Osteoblast (primary cell): ENCODE measurements around the gene BAG3. TPM values are rescaled to one million over a fixed set of nuclear protein-coding genes. Genes with fewer than 3 reads are reported as not detected.

Experiments used
- DNase-seq: peaks from one replicate; pipeline ENCODE4 v3.0.0; 2011; ENCODE audit warnings: low spot score, mixed read lengths; ENCODE audit not compliant: insufficient read length; ENCODE audit errors: missing footprints
- H2AFZ ChIP-seq: 2 replicates; pipeline ENCODE4 v1.6.0; 2011; ENCODE audit warnings: mild to moderate bottlenecking, low read length
- H3K27ac ChIP-seq: 2 replicates; pipeline ENCODE4 v1.5.1; 2011; ENCODE audit warnings: mild to moderate bottlenecking, low read depth, low read length, moderate library complexity
- H3K27me3 ChIP-seq: 2 replicates; pipeline ENCODE4 v1.6.0; 2012; ENCODE audit warnings: mild to moderate bottlenecking, control low read depth, inconsistent platforms, low read length, moderate library complexity; ENCODE audit not compliant: insufficient read depth
- H3K36me3 ChIP-seq: 2 replicates; pipeline ENCODE4 v1.5.1; 2011; ENCODE audit warnings: mild to moderate bottlenecking, low read length, control low read depth, moderate library complexity; ENCODE audit not compliant: insufficient read depth
- H3K4me1 ChIP-seq: 2 replicates; pipeline ENCODE4 v1.5.1; 2011; ENCODE audit warnings: mild to moderate bottlenecking, low read length, control low read depth, moderate library complexity; ENCODE audit not compliant: insufficient read depth
- H3K4me2 ChIP-seq: 2 replicates; pipeline ENCODE4 v1.6.0; 2011; ENCODE audit warnings: mild to moderate bottlenecking, low read length; ENCODE audit not compliant: insufficient read depth
- H3K4me3 ChIP-seq: fragments of 200-600 bp; sonication (generic); 3 replicates; pipeline ENCODE4 v1.5.1; 2012; ENCODE audit warnings: mild to moderate bottlenecking, low read length, inconsistent platforms; ENCODE audit not compliant: insufficient read depth
- H3K79me2 ChIP-seq: 2 replicates; pipeline ENCODE4 v1.6.0; 2012; ENCODE audit warnings: mild to moderate bottlenecking, low read length, control low read depth, inconsistent platforms; ENCODE audit not compliant: insufficient read depth
- H3K9me3 ChIP-seq: 2 replicates; pipeline ENCODE4 v1.5.1; 2011; ENCODE audit warnings: low read depth, low read length, control low read depth
- H4K20me1 ChIP-seq: 2 replicates; pipeline ENCODE4 v1.6.0; 2012; ENCODE audit warnings: mild to moderate bottlenecking, low read length, control low read depth; ENCODE audit not compliant: insufficient read depth
- total RNA-seq: library from RNA; depleted of rRNA; stranded (reverse); fragments of >200 nt; gene quantifications from 2 replicates; pipeline ENCODE4 v1.2.3, GENCODE V29; 2012
- TF ChIP-seq, protein P1 (sequence below): IDR thresholded peaks from 2 replicates; pipeline ENCODE4 v1.5.1; 2011; ENCODE audit warnings: mild to moderate bottlenecking, low read depth, low read length, moderate library complexity; ENCODE audit errors: extremely low read depth

Gene BAG3
- total RNA-seq, 1 donor = 12.7 TPM

GRCh38 chr10:119714484-119714816, 63.3 kb downstream of the BAG3 start:
- TF ChIP-seq, protein P1, sequence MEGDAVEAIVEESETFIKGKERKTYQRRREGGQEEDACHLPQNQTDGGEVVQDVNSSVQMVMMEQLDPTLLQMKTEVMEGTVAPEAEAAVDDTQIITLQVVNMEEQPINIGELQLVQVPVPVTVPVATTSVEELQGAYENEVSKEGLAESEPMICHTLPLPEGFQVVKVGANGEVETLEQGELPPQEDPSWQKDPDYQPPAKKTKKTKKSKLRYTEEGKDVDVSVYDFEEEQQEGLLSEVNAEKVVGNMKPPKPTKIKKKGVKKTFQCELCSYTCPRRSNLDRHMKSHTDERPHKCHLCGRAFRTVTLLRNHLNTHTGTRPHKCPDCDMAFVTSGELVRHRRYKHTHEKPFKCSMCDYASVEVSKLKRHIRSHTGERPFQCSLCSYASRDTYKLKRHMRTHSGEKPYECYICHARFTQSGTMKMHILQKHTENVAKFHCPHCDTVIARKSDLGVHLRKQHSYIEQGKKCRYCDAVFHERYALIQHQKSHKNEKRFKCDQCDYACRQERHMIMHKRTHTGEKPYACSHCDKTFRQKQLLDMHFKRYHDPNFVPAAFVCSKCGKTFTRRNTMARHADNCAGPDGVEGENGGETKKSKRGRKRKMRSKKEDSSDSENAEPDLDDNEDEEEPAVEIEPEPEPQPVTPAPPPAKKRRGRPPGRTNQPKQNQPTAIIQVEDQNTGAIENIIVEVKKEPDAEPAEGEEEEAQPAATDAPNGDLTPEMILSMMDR = no peak
- Histone ChIP-seq H3K9me3 (no peaks in the 10 kb centered on the region), H2AFZ (peak overlapping the region; percentile 28), H3K36me3 (no peaks in the 10 kb centered on the region), H3K4me2 (no peak overlapping the region), H3K27me3 (no peaks in the 10 kb centered on the region), H4K20me1 (no peaks in the 10 kb centered on the region), H3K79me2 (no peaks in the 10 kb centered on the region), H3K4me3 (no peak overlapping the region), H3K27ac (no peak overlapping the region), H3K4me1 (no peaks in the 10 kb centered on the region)
- no peak for DNase-seq

GRCh38 chr10:119715628-119716505, 64.7 kb downstream of the BAG3 start:
- Histone ChIP-seq H3K79me2 (no peaks in the 10 kb centered on the region), H4K20me1 (no peaks in the 10 kb centered on the region), H3K4me3 (no peak overlapping the region), H3K4me2 (peak overlapping the region; percentile 14), H3K9me3 (no peaks in the 10 kb centered on the region), H2AFZ (peak overlapping the region; percentile 53), H3K27me3 (no peaks in the 10 kb centered on the region), H3K4me1 (no peaks in the 10 kb centered on the region), H3K27ac (no peak overlapping the region), H3K36me3 (no peaks in the 10 kb centered on the region)
- TF ChIP-seq, protein P1 = no peak
- peak; percentile 67 for DNase-seq

- Histone ChIP-seq H3K4me2 (no peak overlapping the region), H3K4me3 (no peak overlapping the region), H3K27me3 (no peaks in the 10 kb centered on the region), H3K9me3 (no peaks in the 10 kb centered on the region), H2AFZ (no peak overlapping the region), H3K79me2 (peaks cover 12% of the 10 kb centered on the region), H3K36me3 (no peaks in the 10 kb centered on the region), H4K20me1 (no peaks in the 10 kb centered on the region), H3K27ac (no peak overlapping the region), H3K4me1 (peaks cover 11% of the 10 kb centered on the region)
- DNase-seq = no peak
- TF ChIP-seq, protein P1 = no peak
Observed at GRCh38 chr10:119723161-119723560, 72.0 kb downstream of the BAG3 start.

GRCh38 chr10:119723624-119724023, 72.4 kb downstream of the BAG3 start:
- TF ChIP-seq, protein P1 = no peak
- no peaks in the 10 kb centered on the region for H3K27me3 ChIP-seq

More at GRCh38 chr10:119723624-119724023, 72.4 kb downstream of the BAG3 start:
- H2AFZ ChIP-seq = peak overlapping the region; percentile 41
- no peaks in the 10 kb centered on the region for H4K20me1 ChIP-seq
- H3K9me3 ChIP-seq = no peaks in the 10 kb centered on the region
- no peaks in the 10 kb centered on the region for H3K36me3 ChIP-seq
- H3K4me3 ChIP-seq = no peak overlapping the region
- H3K79me2 ChIP-seq = peaks cover 12% of the 10 kb centered on the region
- no peak overlapping the region for H3K27ac ChIP-seq
- peaks cover 11% of the 10 kb centered on the region for H3K4me1 ChIP-seq
- peak; percentile 41 for DNase-seq
- H3K4me2 ChIP-seq = no peak overlapping the region
